ENCODE results near the gene MSI2. TPM values are rescaled to one million over a fixed set of nuclear protein-coding genes. Genes with fewer than 3 reads are reported as not detected.

The MSI2 gene
- total and polyA plus RNA-seq, 2 experiments from 2014 or later, result 4.3 to 17.9 TPM

DNA sequence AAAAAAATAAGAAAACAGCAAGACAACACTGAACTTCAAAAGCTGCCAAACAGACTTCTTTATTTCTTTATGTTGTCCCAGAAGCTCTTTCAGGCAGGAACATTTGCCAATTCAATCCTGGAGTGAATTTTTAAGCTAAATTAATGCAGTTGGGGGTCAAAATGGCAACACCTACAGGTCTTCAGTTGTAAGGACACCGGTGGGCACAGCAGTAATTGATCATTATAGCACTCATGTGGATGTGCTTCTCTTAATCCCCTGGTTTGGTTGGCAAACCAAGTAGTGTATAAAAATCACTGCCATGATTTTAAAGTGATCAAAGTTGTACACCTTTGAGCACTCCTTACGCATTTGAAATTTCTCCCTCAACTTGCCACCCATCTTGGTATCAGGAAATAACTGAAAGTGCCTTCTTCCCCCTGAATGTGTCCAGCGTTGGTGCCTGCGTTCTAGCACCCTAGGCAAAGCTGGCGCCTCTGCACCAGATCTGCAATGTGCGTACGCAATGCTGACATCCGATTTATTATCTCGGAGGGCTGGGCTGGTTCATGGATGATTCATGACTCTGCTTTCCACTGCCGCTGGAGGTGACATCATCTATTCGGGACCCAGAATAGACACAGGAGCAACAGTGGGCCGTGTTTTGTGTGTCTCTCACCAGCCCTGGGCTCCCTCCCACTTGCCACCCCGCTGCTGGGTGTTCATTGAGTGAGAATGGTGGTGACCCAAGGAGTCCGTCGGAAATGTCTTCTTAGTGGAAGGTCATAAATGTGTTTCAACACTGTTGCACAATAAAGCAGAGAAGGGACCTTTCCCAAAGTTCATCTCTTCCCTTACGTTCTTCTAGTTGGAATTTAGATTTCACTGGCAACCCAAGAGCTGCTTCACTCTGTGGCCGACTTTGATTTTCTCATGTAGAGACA lies 285.4 kb downstream of the MSI2 start:
- no peaks in the 10 kb centered on the region for H3K9me3 ChIP-seq (ENCODE audit: low read depth)
- H3K9ac ChIP-seq, result no peak overlapping the region
- no peak overlapping the region for H3K4me2 ChIP-seq (ENCODE audit: unreplicated experiment)
- in situ Hi-C loops (cut with MboI), result no loop called here
- no peaks in the 10 kb centered on the region for H3K79me2 ChIP-seq (ENCODE audit: insufficient read depth)
- no peaks in the 10 kb centered on the region for H3K36me3 ChIP-seq (ENCODE audit: low read depth)
- no peak overlapping the region for H3K4me3 ChIP-seq
- H2AFZ ChIP-seq, result no peak overlapping the region
- WGBS, 2 experiments (ENCODE audit: low coverage in 1 of 2, low lambda C conversion rate in 2 of 2, missing lambda C conversion rate in 2 of 2), result 87% methylated on average over 17 of the region's 17 CpGs
- H3K27ac ChIP-seq, result no peak overlapping the region
- no peaks in the 10 kb centered on the region for H3F3A ChIP-seq (ENCODE audit: insufficient read depth)
- no peaks in the 10 kb centered on the region for H3K9me2 ChIP-seq (ENCODE audit: insufficient read depth)
- no peak for TF ChIP-seq EZH2phosphoT487 (IDR thresholded peaks at IDR 0.05; ENCODE audit: insufficient read depth, low read depth)
- no peak for TF ChIP-seq EZH2 (IDR thresholded peaks at IDR 0.05; ENCODE audit: insufficient read depth, poor library complexity, severe bottlenecking)
- no peaks in the 10 kb centered on the region for H3K4me1 ChIP-seq (ENCODE audit: insufficient read depth)
- no peaks in the 10 kb centered on the region for H4K20me1 ChIP-seq (ENCODE audit: insufficient read depth)
- no peak for DNase-seq
- no peaks in the 10 kb centered on the region for H3K27me3 ChIP-seq (replicated peaks; ENCODE audit: insufficient read depth)

DNA sequence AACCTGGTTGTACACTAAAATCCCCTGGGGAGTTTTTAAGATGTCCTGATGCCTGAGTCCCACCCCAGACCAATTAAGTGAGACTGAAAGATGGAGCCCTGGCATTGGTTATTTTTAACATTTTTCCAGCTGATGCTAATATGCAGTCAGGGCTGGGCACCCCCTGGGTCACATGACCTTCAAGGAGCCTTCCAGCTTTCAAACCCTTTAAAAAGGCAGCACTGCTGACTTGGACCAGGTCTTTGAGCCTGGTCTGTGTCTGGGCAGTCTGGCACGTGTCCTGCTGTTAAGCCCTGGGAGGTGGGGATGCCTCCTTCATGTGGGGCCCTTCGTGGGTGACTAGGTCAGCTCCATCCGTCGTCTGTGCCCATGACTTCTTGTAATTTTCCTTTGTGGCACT lies 286.2 kb downstream of the MSI2 start:
- no peaks in the 10 kb centered on the region for H3K9me3 ChIP-seq (ENCODE audit: low read depth)
- WGBS, 2 experiments (ENCODE audit: low coverage in 1 of 2, low lambda C conversion rate in 2 of 2, missing lambda C conversion rate in 2 of 2), result 68 to 72% methylated on average over 4 of the region's 4 CpGs
- H3K79me2 ChIP-seq (ENCODE audit: insufficient read depth), result no peaks in the 10 kb centered on the region
- TF ChIP-seq EZH2phosphoT487 (IDR thresholded peaks at IDR 0.05; ENCODE audit: insufficient read depth, low read depth), result no peak
- TF ChIP-seq EZH2 (IDR thresholded peaks at IDR 0.05; ENCODE audit: insufficient read depth, poor library complexity, severe bottlenecking), result no peak
- no peaks in the 10 kb centered on the region for H3K9me2 ChIP-seq (ENCODE audit: insufficient read depth)
- no peak overlapping the region for H3K4me3 ChIP-seq
- no peaks in the 10 kb centered on the region for H3K36me3 ChIP-seq (ENCODE audit: low read depth)
- DNase-seq, result no peak
- H3K27me3 ChIP-seq (replicated peaks; ENCODE audit: insufficient read depth), result no peaks in the 10 kb centered on the region
- H3K27ac ChIP-seq, result no peak overlapping the region
- no peaks in the 10 kb centered on the region for H3K4me1 ChIP-seq (ENCODE audit: insufficient read depth)
- H2AFZ ChIP-seq, result no peak overlapping the region
- H3K4me2 ChIP-seq (ENCODE audit: unreplicated experiment), result no peak overlapping the region
- H4K20me1 ChIP-seq (ENCODE audit: insufficient read depth), result no peaks in the 10 kb centered on the region
- H3F3A ChIP-seq (ENCODE audit: insufficient read depth), result no peaks in the 10 kb centered on the region
- H3K9ac ChIP-seq, result no peak overlapping the region
- in situ Hi-C loops (cut with MboI), result no loop called here

DNA sequence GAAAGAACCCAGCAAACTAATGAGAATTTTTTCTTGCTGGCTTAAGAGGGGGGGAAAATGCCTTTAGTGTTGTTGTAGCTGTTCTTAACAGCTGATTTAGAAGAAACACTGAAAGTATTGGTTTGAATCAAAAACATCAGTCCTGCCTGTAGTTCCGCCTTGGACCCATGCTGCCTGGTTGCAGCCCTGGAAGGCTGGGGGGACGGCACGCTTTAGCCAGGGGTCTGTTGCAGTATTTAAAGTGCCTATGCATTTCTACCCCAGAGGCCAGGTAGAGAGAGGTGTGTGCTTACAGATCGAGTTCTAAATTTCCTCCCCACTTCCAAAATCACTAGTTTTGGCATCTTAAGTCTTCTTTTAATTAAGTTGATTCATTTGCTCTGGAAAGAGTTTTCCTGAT lies 286.9 kb downstream of the MSI2 start:
- H3F3A ChIP-seq (ENCODE audit: insufficient read depth), result no peaks in the 10 kb centered on the region
- 84 to 95% methylated on average over 4 of the region's 4 CpGs for WGBS, 2 experiments (ENCODE audit: low coverage in 1 of 2, low lambda C conversion rate in 2 of 2, missing lambda C conversion rate in 2 of 2)
- H3K9ac ChIP-seq, result no peak overlapping the region
- H3K79me2 ChIP-seq (ENCODE audit: insufficient read depth), result no peaks in the 10 kb centered on the region
- DNase-seq, result no peak
- no peak overlapping the region for H3K4me3 ChIP-seq
- in situ Hi-C loops (cut with MboI), result no loop called here
- no peak overlapping the region for H3K4me2 ChIP-seq (ENCODE audit: unreplicated experiment)
- H2AFZ ChIP-seq, result no peak overlapping the region
- TF ChIP-seq EZH2 (IDR thresholded peaks at IDR 0.05; ENCODE audit: insufficient read depth, poor library complexity, severe bottlenecking) (no peak), EZH2phosphoT487 (IDR thresholded peaks at IDR 0.05; ENCODE audit: insufficient read depth, low read depth) (no peak)
- no peaks in the 10 kb centered on the region for H3K27me3 ChIP-seq (replicated peaks; ENCODE audit: insufficient read depth)
- no peak overlapping the region for H3K27ac ChIP-seq
- H4K20me1 ChIP-seq (ENCODE audit: insufficient read depth), result no peaks in the 10 kb centered on the region
- no peaks in the 10 kb centered on the region for H3K36me3 ChIP-seq (ENCODE audit: low read depth)
- no peaks in the 10 kb centered on the region for H3K4me1 ChIP-seq (ENCODE audit: insufficient read depth)
- no peaks in the 10 kb centered on the region for H3K9me2 ChIP-seq (ENCODE audit: insufficient read depth)
- H3K9me3 ChIP-seq (ENCODE audit: low read depth), result no peaks in the 10 kb centered on the region

DNA sequence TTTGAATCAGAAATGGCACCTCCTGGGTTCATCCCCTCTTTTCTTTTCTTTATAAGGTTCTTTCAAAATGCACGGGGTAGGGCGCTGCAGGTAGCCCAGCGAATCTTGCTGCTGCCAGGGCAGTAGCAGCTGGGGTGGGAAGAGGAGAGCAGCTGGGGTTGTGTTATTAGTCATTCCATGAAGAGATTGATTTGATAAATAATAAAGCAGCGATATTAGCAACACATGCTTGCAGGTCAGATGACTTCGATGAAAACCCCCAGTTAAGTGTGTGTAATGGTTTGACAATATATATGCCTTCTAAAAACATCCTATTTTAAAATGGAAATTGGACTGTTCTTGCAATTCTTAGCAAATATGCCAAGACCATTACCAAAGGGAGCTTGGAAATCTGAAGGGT lies 288.1 kb downstream of the MSI2 start:
- Histone ChIP-seq H2AFZ (no peak overlapping the region), H3K9me3 (ENCODE audit: low read depth) (no peaks in the 10 kb centered on the region), H3K36me3 (ENCODE audit: low read depth) (no peaks in the 10 kb centered on the region), H3K9me2 (ENCODE audit: insufficient read depth) (no peaks in the 10 kb centered on the region), H3K27me3 (replicated peaks; ENCODE audit: insufficient read depth) (no peaks in the 10 kb centered on the region), H3K4me1 (ENCODE audit: insufficient read depth) (no peaks in the 10 kb centered on the region), H4K20me1 (ENCODE audit: insufficient read depth) (no peaks in the 10 kb centered on the region), H3K4me2 (ENCODE audit: unreplicated experiment) (no peak overlapping the region), H3K9ac (no peak overlapping the region), H3K27ac (no peak overlapping the region), H3K79me2 (ENCODE audit: insufficient read depth) (no peaks in the 10 kb centered on the region), H3K4me3 (no peak overlapping the region), H3F3A (ENCODE audit: insufficient read depth) (no peaks in the 10 kb centered on the region)
- in situ Hi-C loops (cut with MboI), result no loop called here
- 96 to 97% methylated on average over 5 of the region's 5 CpGs for WGBS, 2 experiments (ENCODE audit: low coverage in 1 of 2, low lambda C conversion rate in 2 of 2, missing lambda C conversion rate in 2 of 2)
- no peak for DNase-seq
- TF ChIP-seq EZH2phosphoT487 (IDR thresholded peaks at IDR 0.05; ENCODE audit: insufficient read depth, low read depth), result no peak
- TF ChIP-seq EZH2 (IDR thresholded peaks at IDR 0.05; ENCODE audit: insufficient read depth, poor library complexity, severe bottlenecking), result no peak

All from GM23248 (cell line).